HCT116 (cell line): ENCODE results near the gene EHD1. TPM values are rescaled to one million over a fixed set of nuclear protein-coding genes. Genes with fewer than 3 reads are reported as not detected.

Source experiments
- ATAC-seq: fragments of 200-7000 bp; cut with Tn5 transposase; 2 replicates; pipeline ENCODE4 v1.9.1; 2020; ENCODE audit warnings: mild to moderate bottlenecking, moderate library complexity
- BruUV-seq: library from RNA; stranded (reverse); fragments of 400-500 nt; replicated peaks from 2 replicates; lab custom pipeline; 2021; lab: Mats Ljungman, UMichigan
- CTCF ChIA-PET: fragments of 300-600 bp; sonication (Branson Sonifier 250); formaldehyde crosslinking; loops from one replicate; lab custom pipeline; 2021; ENCODE audit warnings: antibody characterized with exemption; lab: Charles Lee
- POLR2A ChIA-PET: fragments of 300-600, 350-600 bp; sonication (Branson Sonifier 250); formaldehyde crosslinking; loops from one replicate; lab custom pipeline; 2021; ENCODE audit warnings: antibody characterized with exemption; lab: Charles Lee
- RAD21 ChIA-PET, 2 experiments: fragments of 300-600 bp; sonication (Branson Sonifier 250); formaldehyde crosslinking; loops; one replicate each; lab custom pipeline; 2023; ENCODE audit warnings: low total read pairs in 2 of 2; ENCODE audit not compliant: uncharacterized antibody in 2 of 2, unreplicated experiment in 2 of 2, low non-redundant PET in 1 of 2; lab: Charles Lee
- DNase-seq: peaks from one replicate; pipeline ENCODE4 v3.0.0-alpha.2; 2010; ENCODE audit warnings: low read depth, low spot score
- H2AFZ ChIP-seq: fragments of 200-600 bp; shearing (Covaris generic), sonication (generic); 2 replicates; pipeline ENCODE4 v1.6.1; 2017; ENCODE audit warnings: low read depth, mixed run types, mixed read lengths, antibody characterized with exemption, low read length; ENCODE audit not compliant: poor library complexity, severe bottlenecking
- H3K27ac ChIP-seq: 2 replicates; pipeline ENCODE4 v1.5.1; 2012; ENCODE audit warnings: low read depth, low read length
- H3K27me3 ChIP-seq: fragments of 200-600 bp; sonication (generic); 2 replicates; pipeline ENCODE4 v1.6.1; 2016; ENCODE audit warnings: mixed run types, low read length, mixed read lengths; ENCODE audit not compliant: insufficient read depth
- H3K36me3 ChIP-seq, 2 experiments: fragments of 200-500 bp in 1 of 2; fragments of 200-600 bp in 1 of 2; sonication (Bioruptor generic) in 1 of 2; sonication (generic) in 1 of 2; 2 replicates each; pipeline versions ENCODE4 v1.5.1 to v1.6.1; 2014 to 2016; ENCODE audit warnings: low read length in 2 of 2, inconsistent platforms in 1 of 2, mixed read lengths in 1 of 2, mixed run types in 1 of 2; ENCODE audit not compliant: insufficient read depth in 2 of 2, control insufficient read depth in 1 of 2
- H3K4me1 ChIP-seq, 2 experiments: fragments of 200-600 bp in 1 of 2; sonication (generic) in 1 of 2; 2 replicates each; pipeline versions ENCODE4 v1.5.1 to v1.6.1; 2012 to 2017; ENCODE audit warnings: low read length in 2 of 2, inconsistent platforms in 1 of 2, mild to moderate bottlenecking in 1 of 2, mixed read lengths in 1 of 2, mixed run types in 1 of 2, moderate library complexity in 1 of 2; ENCODE audit not compliant: insufficient read depth in 2 of 2, control insufficient read depth in 1 of 2
- H3K4me2 ChIP-seq: fragments of 200-600 bp; sonication (generic); 2 replicates; pipeline ENCODE4 v1.6.1; 2017; ENCODE audit warnings: mixed run types, low read length, mixed read lengths
- H3K4me3 ChIP-seq, 2 experiments: fragments of 200-600 bp in 1 of 2; sonication (generic) in 1 of 2; replicated peaks in 1 of 2; 2 replicates each; pipeline ENCODE4 v1.5.1; 2011 to 2016; ENCODE audit warnings: low read length in 2 of 2, control low read depth in 1 of 2, low read depth in 1 of 2, mild to moderate bottlenecking in 1 of 2, mixed read lengths in 1 of 2, mixed run types in 1 of 2
- H3K79me2 ChIP-seq: fragments of 200-600 bp; sonication (generic); 2 replicates; pipeline ENCODE4 v1.6.1; 2017; ENCODE audit warnings: mild to moderate bottlenecking, mixed run types, low read length, moderate library complexity, mixed read lengths; ENCODE audit not compliant: insufficient read depth
- H3K9ac ChIP-seq: fragments of 200-600 bp; sonication (generic); 2 replicates; pipeline ENCODE4 v1.6.1; 2016; ENCODE audit warnings: low read length, mixed read lengths
- H3K9me2 ChIP-seq: fragments of 200-600 bp; sonication (generic), shearing (Covaris generic); 2 replicates; pipeline ENCODE4 v1.6.1; 2017; ENCODE audit warnings: mixed run types, mild to moderate bottlenecking, moderate library complexity; ENCODE audit not compliant: insufficient read depth
- H3K9me3 ChIP-seq, 2 experiments: fragments of 200-500 bp in 1 of 2; fragments of 200-600 bp in 1 of 2; sonication (Bioruptor generic) in 1 of 2; sonication (generic) in 1 of 2; 2 replicates each; pipeline ENCODE4 v1.6.1; 2014 to 2017; ENCODE audit warnings: low read length in 2 of 2, mixed read lengths in 2 of 2, inconsistent platforms in 1 of 2, low read depth in 1 of 2, mild to moderate bottlenecking in 1 of 2, mixed run types in 1 of 2, moderate library complexity in 1 of 2; ENCODE audit not compliant: control insufficient read depth in 1 of 2, insufficient read depth in 1 of 2
- H4K20me1 ChIP-seq: fragments of 200-600 bp; sonication (generic), shearing (Covaris generic); 2 replicates; pipeline ENCODE4 v1.6.1; 2017; ENCODE audit warnings: mixed run types, mild to moderate bottlenecking, moderate library complexity; ENCODE audit not compliant: insufficient read depth
- CBX3 ChIP-seq: IDR thresholded peaks from 2 replicates; pipeline ENCODE4 v1.6.1; 2012; ENCODE audit warnings: low read depth
- EZH2 ChIP-seq: fragments of 200-600 bp; sonication (generic); IDR thresholded peaks from 2 replicates; pipeline ENCODE4 v1.6.1; 2017; ENCODE audit warnings: antibody characterized with exemption, mixed run types
- EZH2phosphoT487 ChIP-seq: fragments of 200-600 bp; IDR thresholded peaks from 2 replicates; pipeline ENCODE4 v1.6.1; 2018; ENCODE audit warnings: antibody characterized with exemption, borderline replicate concordance
- FOSL1 ChIP-seq: IDR thresholded peaks from 2 replicates; pipeline ENCODE4 v1.6.1; 2012; ENCODE audit warnings: low read depth
- JUND ChIP-seq: IDR thresholded peaks from 2 replicates; pipeline ENCODE4 v1.6.1; 2012
- POLR2AphosphoS5 ChIP-seq: IDR thresholded peaks from 2 replicates; pipeline ENCODE4 v1.6.1; 2011; ENCODE audit warnings: mild to moderate bottlenecking, low read depth, low read length, moderate library complexity
- SIN3A ChIP-seq: IDR thresholded peaks from 2 replicates; pipeline ENCODE4 v1.6.1; 2012; ENCODE audit warnings: low read depth
- SP1 ChIP-seq: IDR thresholded peaks from 2 replicates; pipeline ENCODE4 v1.6.1; 2012; ENCODE audit warnings: low read depth
- SRF ChIP-seq: IDR thresholded peaks from 2 replicates; pipeline ENCODE4 v1.6.1; 2012; ENCODE audit warnings: low read depth
- TCF7L2 ChIP-seq: IDR thresholded peaks from 2 replicates; pipeline ENCODE4 v1.7.0; 2011; ENCODE audit warnings: borderline replicate concordance, inconsistent platforms; ENCODE audit not compliant: insufficient read depth, insufficient read length; ENCODE audit errors: extremely low read depth
- ZNF274 ChIP-seq: fragments of 200-500 bp; sonication (Bioruptor generic); IDR thresholded peaks from 2 replicates; pipeline ENCODE4 v1.6.1; 2014; ENCODE audit warnings: mild to moderate bottlenecking, low read depth, low read length, inconsistent platforms
- intact Hi-C: fragments of 100-400 bp; cut with micrococcal nuclease; formaldehyde crosslinking; loops from 2 replicates; pipeline ENCODE4 v1.10.0; 2022
- total RNA-seq: library from RNA; stranded (reverse); gene quantifications from one replicate; pipeline ENCODE4 v1.2.1, GENCODE V29; 2021; ENCODE audit not compliant: unreplicated experiment
- TF ChIP-seq, protein P1 (sequence below): IDR thresholded peaks from 2 replicates; pipeline ENCODE4 v1.6.1; 2012
- TF ChIP-seq, protein P2 (sequence below): IDR thresholded peaks from 2 replicates; pipeline ENCODE4 v1.6.1; 2011; ENCODE audit warnings: mild to moderate bottlenecking, low read length, moderate library complexity; ENCODE audit not compliant: insufficient replicate concordance; ENCODE audit errors: extremely low read depth
- TF ChIP-seq, protein P3 (sequence below): IDR thresholded peaks from 2 replicates; pipeline ENCODE4 v1.6.1; 2012

EHD1 gene
- total RNA-seq, 1 experiment from 2014 or later: 48.1 TPM

DNA sequence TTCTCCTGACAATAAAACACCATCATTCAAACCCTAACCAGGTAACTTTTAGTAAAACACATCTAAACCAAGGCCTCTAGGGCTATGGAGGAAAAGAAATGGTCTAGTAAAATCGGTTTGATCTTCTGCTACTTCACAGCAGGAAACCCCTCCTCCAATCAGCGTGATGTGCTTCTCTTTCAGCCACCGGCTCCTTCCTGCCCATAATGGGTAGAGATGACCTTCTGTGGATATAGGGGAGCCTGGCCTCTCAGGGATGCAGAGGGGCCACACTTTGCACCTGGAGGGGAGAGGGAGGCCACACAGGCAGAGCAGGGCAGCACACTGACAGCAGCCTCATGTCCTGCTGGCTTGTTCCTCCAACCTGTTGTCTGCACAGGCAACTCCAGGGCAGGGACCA is 6.9 kb downstream of the EHD1 start:
- no peaks in the 10 kb centered on the region for H4K20me1 ChIP-seq
- ChIA-PET CTCF (no interaction called here), RAD21 (no interaction called here), POLR2A (no interaction called here)
- TF ChIP-seq POLR2AphosphoS5: no peak
- TF ChIP-seq FOSL1: no peak
- no peak for TF ChIP-seq CBX3
- TF ChIP-seq, protein P1, sequence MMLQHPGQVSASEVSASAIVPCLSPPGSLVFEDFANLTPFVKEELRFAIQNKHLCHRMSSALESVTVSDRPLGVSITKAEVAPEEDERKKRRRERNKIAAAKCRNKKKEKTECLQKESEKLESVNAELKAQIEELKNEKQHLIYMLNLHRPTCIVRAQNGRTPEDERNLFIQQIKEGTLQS: no peak
- no peak for TF ChIP-seq JUND
- TF ChIP-seq TCF7L2: no peak
- no peak for TF ChIP-seq SRF
- TF ChIP-seq EZH2phosphoT487: no peak
- TF ChIP-seq EZH2: no peak
- TF ChIP-seq, protein P2, sequence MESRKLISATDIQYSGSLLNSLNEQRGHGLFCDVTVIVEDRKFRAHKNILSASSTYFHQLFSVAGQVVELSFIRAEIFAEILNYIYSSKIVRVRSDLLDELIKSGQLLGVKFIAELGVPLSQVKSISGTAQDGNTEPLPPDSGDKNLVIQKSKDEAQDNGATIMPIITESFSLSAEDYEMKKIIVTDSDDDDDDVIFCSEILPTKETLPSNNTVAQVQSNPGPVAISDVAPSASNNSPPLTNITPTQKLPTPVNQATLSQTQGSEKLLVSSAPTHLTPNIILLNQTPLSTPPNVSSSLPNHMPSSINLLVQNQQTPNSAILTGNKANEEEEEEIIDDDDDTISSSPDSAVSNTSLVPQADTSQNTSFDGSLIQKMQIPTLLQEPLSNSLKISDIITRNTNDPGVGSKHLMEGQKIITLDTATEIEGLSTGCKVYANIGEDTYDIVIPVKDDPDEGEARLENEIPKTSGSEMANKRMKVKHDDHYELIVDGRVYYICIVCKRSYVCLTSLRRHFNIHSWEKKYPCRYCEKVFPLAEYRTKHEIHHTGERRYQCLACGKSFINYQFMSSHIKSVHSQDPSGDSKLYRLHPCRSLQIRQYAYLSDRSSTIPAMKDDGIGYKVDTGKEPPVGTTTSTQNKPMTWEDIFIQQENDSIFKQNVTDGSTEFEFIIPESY: no peak
- TF ChIP-seq ZNF274: no peak
- TF ChIP-seq SIN3A: no peak
- TF ChIP-seq, protein P3, sequence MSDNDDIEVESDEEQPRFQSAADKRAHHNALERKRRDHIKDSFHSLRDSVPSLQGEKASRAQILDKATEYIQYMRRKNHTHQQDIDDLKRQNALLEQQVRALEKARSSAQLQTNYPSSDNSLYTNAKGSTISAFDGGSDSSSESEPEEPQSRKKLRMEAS: no peak
- TF ChIP-seq SP1: no peak
- no peaks in the 10 kb centered on the region for H3K27me3 ChIP-seq
- no TSS peak for BruUV-seq
- ATAC-seq (no peak), DNase-seq (no peak)
- no peak overlapping the region for H3K4me2 ChIP-seq
- peaks cover 13 to 61% of the 10 kb centered on the region in 2 experiments for H3K4me1 ChIP-seq
- no peak overlapping the region for H3K9ac ChIP-seq
- H3K27ac ChIP-seq: no peak overlapping the region
- H3K79me2 ChIP-seq: peaks cover 93% of the 10 kb centered on the region
- no peak overlapping the region for H3K4me3 ChIP-seq
- no peaks in the 10 kb centered on the region for H3K9me2 ChIP-seq
- intact Hi-C loops: no loop called here
- peaks cover 25 to 57% of the 10 kb centered on the region in 2 experiments for H3K36me3 ChIP-seq
- no peak overlapping the region for H2AFZ ChIP-seq
- H3K9me3 ChIP-seq: no peaks in the 10 kb centered on the region
